ELR (cell line): Measurements from ENCODE around the gene ABCB11.
"Not testable (repeated sequence)": the region's sequence is repeated elsewhere in the genome, so short reads cannot be mapped to it uniquely, and the experiment has no call there.

ENCODE experiments used
- DNase-seq: peaks from one replicate; pipeline ENCODE4 v3.0.0-alpha.2; 2015; ENCODE audit warnings: low read depth

ABCB11 gene

GRCh38 chr2:168970711-168971233 lies 60.4 kb downstream of the ABCB11 start:
- DNase-seq: no peak

DNA sequence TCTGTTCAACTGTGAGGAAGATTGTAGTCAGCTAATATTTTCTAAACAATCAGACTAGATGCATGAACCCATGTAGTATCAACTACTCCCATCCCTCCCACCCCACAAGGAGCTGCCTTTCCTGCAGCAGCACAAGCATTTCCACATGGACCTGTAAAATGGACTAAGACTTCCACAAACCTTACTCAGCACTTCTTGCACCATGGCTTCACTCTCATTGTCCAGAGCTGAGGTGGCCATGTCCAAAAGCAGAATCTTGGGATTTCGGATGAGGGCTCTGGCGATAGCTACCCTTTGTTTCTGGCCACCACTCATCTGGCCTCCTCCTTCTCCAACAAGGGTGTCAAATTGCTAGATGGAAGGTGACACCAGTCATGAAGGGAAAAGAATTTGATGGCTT lies 61.3 kb downstream of the ABCB11 start:
- no peak for DNase-seq

DNA sequence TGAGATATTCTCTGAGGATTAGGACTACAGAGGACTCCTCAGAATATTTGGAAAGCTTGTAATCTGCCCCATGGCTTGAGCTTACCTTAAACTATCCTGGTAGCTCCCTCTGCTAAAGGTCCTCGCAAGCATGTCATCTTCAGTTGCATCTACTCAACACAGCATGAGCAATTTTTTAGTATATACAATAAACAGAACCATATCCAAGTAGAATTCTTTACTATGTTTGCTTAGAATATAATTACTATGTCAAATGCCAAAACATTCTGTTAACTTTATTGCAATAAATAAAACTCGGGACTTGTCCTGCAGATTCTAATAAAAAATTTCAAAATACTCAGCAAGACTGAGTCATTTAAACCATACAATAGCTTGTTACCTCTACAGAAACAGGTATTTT lies 62.8 kb downstream of the ABCB11 start:
- DNase-seq: no peak

DNA sequence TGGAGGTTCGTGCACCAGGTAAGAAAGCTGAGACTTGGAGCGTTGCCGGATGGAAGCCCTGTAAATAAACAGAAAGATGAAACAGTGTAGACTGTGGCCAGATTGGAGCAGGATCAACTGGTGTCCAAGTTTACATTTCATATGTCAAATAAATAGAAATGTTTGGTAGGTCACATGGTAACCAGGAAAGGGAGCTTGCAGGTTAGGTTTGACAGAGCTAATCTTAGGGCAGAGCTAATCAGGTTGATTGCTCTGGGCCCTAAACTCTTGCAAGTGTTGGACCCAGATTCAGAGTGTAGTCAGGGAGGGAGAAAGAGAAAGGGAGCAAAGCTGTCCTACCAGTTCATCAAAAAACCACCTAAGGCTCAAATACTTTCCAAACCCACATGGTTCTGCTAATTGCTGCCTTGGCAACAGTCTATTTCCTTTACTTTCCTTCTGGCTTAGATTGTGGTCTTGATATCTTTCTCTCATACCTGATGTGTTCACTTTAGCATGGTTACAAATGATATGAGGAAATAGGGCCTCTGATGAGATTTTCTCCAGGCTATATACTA lies 66.8 kb downstream of the ABCB11 start:
- DNase-seq: no peak

DNA sequence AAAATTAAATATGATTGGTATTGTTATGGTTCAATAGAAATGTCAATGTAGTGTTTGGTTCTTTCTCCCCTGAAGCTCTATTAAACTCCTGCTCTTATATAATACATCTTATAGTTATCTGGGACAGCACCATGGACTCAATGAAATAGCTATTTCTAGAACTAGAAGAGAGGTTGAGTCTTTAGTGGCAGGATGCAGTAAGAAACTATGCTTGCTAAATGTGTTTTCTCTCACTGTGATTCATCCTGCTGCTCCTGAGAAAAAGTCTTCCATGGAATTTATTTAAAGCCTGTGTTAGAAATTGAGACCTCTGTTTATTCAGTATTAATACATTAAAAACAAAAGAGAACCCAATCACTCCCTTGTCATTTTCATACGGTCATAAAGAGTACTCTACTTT lies 68.5 kb downstream of the ABCB11 start:
- DNase-seq: peak; percentile 6

GRCh38 chr2:168961450-168962229 lies 69.5 kb downstream of the ABCB11 start:
- peak; percentile 80 for DNase-seq

- peak; percentile 19 for DNase-seq
Observed at GRCh38 chr2:168956392-168956791, 74.7 kb downstream of the ABCB11 start.

DNA sequence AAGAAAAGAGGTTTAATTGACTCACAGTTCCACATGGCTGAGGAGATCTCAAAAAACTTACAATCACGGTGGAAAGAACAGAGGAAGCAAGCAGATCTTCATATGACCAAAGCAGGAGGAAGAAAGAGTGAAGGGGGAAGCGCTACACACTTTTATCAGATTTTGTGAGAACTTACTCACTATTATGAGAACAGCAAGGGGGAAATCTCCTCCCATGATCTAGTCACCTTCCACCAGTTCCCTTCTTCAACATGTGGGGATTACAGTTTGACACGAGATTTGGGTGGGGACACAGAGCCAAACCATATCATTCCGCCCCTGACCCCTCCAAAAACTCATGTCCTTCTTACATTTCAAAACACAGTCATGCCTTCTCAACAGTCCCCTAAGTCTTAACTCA lies 75.8 kb downstream of the ABCB11 start:
- no peak for DNase-seq

GRCh38 chr2:168954256-168954655 lies 76.9 kb downstream of the ABCB11 start:
- no peak for DNase-seq

DNA sequence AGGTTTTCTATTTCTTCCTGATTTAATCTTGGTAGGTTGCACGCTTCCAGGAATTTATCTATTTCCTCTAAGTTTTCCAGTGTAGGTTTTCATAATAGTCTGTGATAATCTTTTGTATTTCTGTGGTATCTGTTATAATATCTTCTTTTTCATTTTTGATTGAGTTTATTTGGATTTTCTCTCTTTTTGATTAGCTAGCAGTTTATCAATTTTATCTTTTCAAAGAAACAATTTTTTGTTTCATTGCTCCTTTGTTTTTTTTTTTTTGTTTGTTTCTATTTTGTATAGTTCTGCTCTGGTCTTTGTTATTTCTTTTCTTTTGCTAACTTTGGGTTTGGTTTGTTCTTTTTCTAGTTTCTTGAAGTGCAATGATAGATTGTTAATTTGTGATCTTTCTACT lies 78.7 kb downstream of the ABCB11 start:
- no peak for DNase-seq

DNA sequence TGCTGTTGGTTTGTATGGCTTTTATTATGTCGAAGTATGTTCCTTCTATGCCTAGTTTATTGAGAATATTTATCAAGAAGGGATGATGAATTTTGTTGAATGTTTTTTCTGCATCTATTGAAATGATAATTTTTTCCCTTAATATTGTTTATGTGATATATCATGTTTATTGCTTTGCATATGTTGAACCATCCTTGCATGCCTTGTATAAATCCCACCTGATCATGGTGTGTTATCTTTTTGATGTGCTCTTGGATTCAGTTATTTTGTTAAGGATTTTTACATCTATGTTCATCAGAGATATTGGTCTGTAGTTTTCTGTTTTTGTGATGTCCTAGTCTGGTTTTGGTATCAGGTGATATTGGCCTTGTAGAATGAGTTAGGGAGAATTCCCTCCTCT lies 79.3 kb downstream of the ABCB11 start:
- DNase-seq: no peak

DNA sequence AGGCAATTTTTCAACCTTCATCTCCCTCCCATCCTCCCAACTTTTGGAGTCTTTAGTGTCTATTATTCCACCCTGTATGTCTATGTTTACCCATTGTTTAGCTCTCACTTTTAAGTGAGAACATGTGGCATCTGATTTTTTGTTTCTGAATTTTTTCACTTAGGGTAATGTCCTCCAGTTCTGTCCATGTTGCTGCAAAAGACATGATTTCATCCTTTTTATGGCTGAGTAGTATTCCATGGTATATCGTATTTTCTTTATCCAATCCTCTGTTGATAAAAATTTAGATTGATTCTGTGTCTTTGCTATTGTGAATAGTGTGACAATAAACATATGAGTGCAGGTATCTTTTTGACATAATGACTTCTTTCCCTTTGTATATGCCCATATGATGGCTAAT lies 81.8 kb downstream of the ABCB11 start:
- no peak for DNase-seq

DNA sequence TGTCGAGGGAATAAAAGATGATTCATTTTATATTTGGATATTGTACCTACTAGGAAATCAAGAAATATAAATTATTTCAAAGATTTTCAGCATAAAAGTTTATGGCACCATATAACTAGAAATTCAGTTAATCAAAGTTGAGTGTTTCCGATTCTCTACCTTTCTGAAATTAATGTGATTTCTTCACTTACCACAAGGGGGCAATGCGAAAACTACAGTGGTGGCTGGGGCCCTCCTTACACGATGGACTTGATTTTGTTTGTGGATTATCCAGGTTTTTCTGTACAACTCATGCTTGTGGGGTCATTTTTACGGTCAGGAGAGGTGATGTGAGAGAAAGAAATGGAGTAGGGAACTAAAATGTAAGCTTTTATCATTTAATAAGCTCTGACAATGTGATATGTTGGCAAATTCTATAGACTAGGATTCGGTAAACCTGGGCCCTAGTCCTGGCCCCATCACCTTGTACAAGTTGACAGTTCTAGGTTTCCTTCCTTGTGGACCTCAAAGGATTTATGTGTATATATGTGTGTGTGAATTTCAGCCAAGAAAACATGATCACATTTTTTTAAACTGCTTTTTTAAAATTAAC lies 82.4 kb downstream of the ABCB11 start:
- peak; percentile 55 for DNase-seq

- no peak for DNase-seq
Observed at GRCh38 chr2:168945508-168945907, 85.6 kb downstream of the ABCB11 start.

DNA sequence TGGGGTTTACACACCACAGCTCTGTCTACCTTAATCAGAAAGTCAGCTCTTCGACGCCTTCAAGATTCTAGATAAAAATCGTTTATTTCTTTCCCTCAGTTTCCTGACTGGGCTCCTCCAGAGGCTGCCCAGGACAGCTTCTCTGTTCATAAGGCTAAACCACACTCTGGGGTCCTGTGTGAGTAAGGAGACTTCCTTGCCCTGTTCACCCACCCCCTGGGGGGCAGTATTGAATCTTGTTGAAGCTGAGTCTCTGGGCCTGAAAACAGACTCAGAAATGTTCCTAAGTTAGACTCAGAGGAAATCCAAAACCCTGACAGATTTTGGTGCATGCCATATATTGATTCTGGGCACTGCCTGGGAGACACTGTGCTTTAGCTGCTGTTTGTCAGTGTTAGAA lies 87.1 kb downstream of the ABCB11 start:
- peak; percentile 31 for DNase-seq

GRCh38 chr2:168941297-168941696 lies 89.8 kb downstream of the ABCB11 start:
- DNase-seq: no peak

DNA sequence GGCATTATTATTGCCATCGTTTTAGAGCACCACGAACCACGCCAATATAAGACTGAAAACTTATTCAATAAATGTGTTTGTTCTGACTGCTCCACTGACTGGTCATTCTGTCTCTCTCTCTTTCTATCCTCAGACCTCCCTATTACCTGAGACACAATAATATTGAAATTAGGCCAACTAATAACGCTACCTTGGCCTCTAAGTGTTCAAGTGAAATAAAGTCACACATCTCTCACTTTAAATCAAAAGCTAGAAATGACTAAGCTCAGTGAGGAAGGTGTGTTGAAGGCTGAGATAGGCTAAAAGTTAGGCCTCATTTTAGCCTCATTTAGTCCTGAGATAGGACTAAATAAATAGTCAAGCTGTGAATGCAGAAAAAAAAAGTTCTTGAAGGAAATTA lies 91.2 kb downstream of the ABCB11 start:
- DNase-seq: no peak

- DNase-seq: no peak
Observed at GRCh38 chr2:168939061-168939460, 92.1 kb downstream of the ABCB11 start.

DNA sequence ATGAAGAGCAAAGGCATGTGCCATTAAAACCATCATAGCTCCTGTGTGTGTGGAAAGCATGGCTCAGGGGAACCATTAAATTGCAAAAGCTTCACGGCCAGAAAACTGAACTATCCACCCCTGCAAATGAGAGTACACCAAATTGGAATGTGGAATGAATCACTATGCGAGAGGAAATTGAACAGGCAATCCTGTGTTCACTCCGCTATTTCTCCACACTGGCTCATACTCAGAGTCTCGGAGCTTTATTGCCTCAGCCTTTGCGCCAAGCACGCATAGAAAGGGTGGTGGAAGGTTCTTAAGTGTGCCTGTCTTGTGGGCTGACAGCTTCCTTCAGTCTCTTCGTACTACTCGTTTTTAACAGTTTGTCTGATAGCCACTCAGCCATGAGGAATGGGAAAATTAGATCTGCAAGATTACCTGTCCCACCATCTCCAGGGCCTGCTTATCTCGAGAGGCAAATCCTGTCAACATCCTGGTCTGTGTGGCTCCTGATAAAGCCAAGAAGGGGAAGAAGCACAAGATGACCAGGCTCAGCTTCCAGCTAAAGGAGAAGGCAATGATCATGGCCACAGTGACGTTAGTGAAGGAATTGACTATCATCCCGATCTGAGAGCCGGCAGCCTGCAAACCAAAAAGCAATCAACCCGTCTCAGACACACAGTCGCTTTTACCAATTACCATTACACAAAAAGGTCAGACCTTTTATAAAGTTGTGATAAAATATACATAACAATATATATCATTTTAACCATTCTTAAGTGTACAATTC lies 95.1 kb downstream of the ABCB11 start:
- peak; percentile 89 for DNase-seq

GRCh38 chr2:168934826-168935225 lies 96.3 kb downstream of the ABCB11 start:
- peak; percentile 38 for DNase-seq

DNA sequence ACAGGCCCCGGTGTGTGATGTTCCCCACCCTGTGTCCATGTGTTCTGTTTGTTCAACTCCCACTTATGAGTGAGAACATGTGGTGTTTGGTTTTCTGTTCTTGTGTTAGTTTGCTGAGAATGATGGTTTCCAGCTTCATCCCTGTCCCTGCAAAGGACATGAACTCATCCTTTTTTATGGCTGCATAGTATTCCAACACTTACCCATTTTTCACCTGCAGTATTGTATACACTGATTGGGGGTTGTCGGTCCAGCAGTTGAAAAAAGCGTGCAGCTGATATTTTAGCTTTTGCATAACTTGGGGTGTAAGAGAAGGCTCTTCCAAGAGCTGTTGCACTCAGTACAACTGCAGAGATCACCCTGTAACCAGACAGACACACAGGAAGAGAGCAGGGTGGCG lies 99.0 kb downstream of the ABCB11 start:
- DNase-seq: not testable (repeated sequence)

DNA sequence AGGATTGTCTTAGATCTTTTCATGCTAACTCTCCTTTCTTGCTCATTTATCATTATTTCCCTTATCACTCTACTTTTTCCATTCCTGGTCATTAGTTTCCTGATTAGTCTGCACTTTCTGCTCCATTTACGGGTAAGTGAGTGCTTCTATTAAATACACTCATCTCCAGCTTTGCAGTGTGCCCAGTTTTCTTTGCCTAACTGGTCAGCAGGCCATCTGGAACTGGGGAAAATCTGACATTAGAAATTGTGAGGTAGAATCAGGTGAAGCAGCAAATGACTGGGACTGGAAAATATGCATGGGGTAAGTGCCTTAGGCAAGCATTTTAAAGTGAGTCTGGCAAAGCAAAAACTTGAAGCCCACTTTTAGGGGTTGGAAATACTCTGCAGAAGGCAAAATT lies 100.9 kb downstream of the ABCB11 start:
- DNase-seq: no peak

GRCh38 chr2:168929031-168929430 lies 102.1 kb downstream of the ABCB11 start:
- no peak for DNase-seq
